LNCaP clone FGC (cell line): ENCODE data around the gene TACSTD2.

Experiments used
- DNase-seq: peaks from one replicate; pipeline ENCODE4 v3.0.0-alpha.2; 2011; ENCODE audit warnings: low read depth
- H3K4me3 ChIP-seq: 2 replicates; pipeline ENCODE4 v1.5.1; 2011; ENCODE audit warnings: mild to moderate bottlenecking, low read depth, low read length, control low read depth
- CTCF ChIP-seq: IDR thresholded peaks from 2 replicates; pipeline ENCODE4 v1.5.1; 2012; ENCODE audit warnings: mild to moderate bottlenecking; ENCODE audit not compliant: control insufficient read depth, insufficient read depth; ENCODE audit errors: extremely low read depth

The TACSTD2 gene

GRCh38 chr1:58597996-58598395 is 20.9 kb upstream of the TACSTD2 start:
- no peak for DNase-seq
- TF ChIP-seq CTCF, result no peak
- H3K4me3 ChIP-seq, result no peak overlapping the region

GRCh38 chr1:58597076-58597475 is 20.0 kb upstream of the TACSTD2 start:
- TF ChIP-seq CTCF, result no peak
- DNase-seq, result no peak
- H3K4me3 ChIP-seq, result no peak overlapping the region

GRCh38 chr1:58596631-58597052 is 19.6 kb upstream of the TACSTD2 start:
- DNase-seq, result no peak
- no peak overlapping the region for H3K4me3 ChIP-seq
- TF ChIP-seq CTCF, result no peak

GRCh38 chr1:58594546-58594945 is 17.5 kb upstream of the TACSTD2 start:
- no peak for DNase-seq
- H3K4me3 ChIP-seq, result no peak overlapping the region
- TF ChIP-seq CTCF, result no peak

- DNase-seq, result peak; percentile 8
- no peak overlapping the region for H3K4me3 ChIP-seq
- no peak for TF ChIP-seq CTCF
These were observed 15.6 kb upstream of the TACSTD2 start for GRCh38 chr1:58592522-58593134.

GRCh38 chr1:58591806-58592205 is 14.8 kb upstream of the TACSTD2 start:
- no peak for DNase-seq
- H3K4me3 ChIP-seq, result no peak overlapping the region
- TF ChIP-seq CTCF, result no peak

GRCh38 chr1:58590019-58590418 is 13.0 kb upstream of the TACSTD2 start:
- TF ChIP-seq CTCF, result no peak
- no peak for DNase-seq
- H3K4me3 ChIP-seq, result no peak overlapping the region
